ENCODE results near the gene ZCCHC24.
"Not testable (repeated sequence)": the region's sequence is repeated elsewhere in the genome, so short reads cannot be mapped to it uniquely, and the experiment has no call there.

ZCCHC24 gene

DNA sequence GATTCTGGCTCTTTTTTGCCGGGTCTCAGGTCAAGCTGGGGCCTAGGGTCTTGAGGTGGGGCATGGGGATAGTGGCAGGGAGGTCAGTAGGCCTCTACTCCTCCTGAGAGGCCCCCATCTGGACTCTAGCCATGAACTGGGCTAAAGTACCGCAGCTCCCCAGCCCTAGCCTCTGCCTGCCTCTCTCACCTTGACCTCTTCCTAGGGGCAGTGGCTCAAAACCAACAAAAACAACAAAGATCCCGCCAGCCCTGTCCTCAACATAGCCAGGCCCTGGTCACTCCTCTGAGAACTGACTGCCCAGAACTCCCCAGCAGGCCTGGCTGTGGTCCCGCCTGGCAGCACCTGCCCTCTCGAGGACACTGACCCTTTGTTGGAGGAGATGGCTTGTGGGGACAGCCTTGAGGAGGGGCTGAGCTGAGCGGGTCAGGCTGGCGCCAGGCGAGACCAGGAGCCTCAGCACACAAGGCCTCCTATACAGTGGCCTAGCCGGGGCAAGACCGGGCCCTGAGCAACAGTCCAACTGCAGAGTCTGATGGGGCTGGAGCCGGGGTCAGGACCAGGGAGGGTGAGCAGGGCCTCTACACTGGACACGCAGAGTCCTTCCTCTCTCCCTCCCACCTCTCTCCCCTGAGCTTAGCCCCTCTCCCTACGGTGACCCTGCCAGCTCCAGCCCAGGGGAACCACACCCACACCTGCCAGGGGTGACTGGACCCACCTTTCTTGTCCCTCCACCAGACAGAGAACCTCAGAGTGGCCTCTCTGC, 109.8 kb downstream of the ZCCHC24 start:
- no peak for TF ChIP-seq CTCF (IDR thresholded peaks at IDR 0.05; ENCODE audit: insufficient read depth, low read length, missing control alignments)
- no peak overlapping the region for H3K4me3 ChIP-seq (ENCODE audit: low read depth, low read length)
- DNase-seq (ENCODE audit: low read depth, low spot score) = no peak
- POLR2A ChIA-PET = interaction anchor here (2.6 kb wide), 1 partner anchor 12 kb away, joined by 12 read pairs; no protein-coding TSS in a partner anchor
- CTCF ChIA-PET = interaction anchor here (6.8 kb wide), 1 partner anchor 11 kb away, joined by 111 read pairs; the partner anchor contains the start of gene PPIF

- ChIA-PET POLR2A (interaction anchor here (2.6 kb wide), 1 partner anchor 13 kb away, joined by 12 read pairs; no protein-coding TSS in a partner anchor), CTCF (interaction anchor here (1.0 to 6.8 kb wide), 3 partner anchors 11 to 138 kb away, joined by 3 to 111 read pairs (median 3); partner anchors contain the start of gene PPIF)
- no peak for TF ChIP-seq CTCF (IDR thresholded peaks at IDR 0.05; ENCODE audit: insufficient read depth, low read length, missing control alignments)
- no peak for DNase-seq (ENCODE audit: low read depth, low spot score)
- no peak overlapping the region for H3K4me3 ChIP-seq (ENCODE audit: low read depth, low read length)
These were observed 110.3 kb downstream of the ZCCHC24 start for GRCh38 chr10:79335094-79335469.

- DNase-seq (ENCODE audit: low read depth, low spot score) = no peak
- POLR2A ChIA-PET = interaction anchor here (2.6 kb wide), 1 partner anchor 14 kb away, joined by 12 read pairs; no protein-coding TSS in a partner anchor
- CTCF ChIA-PET = interaction anchor here (1.0 to 6.8 kb wide), 4 partner anchors 12 to 137 kb away, joined by 3 to 111 read pairs (median 4); partner anchors contain the start of gene PPIF
- TF ChIP-seq CTCF (IDR thresholded peaks at IDR 0.05; ENCODE audit: insufficient read depth, low read length, missing control alignments) = no peak
- no peak overlapping the region for H3K4me3 ChIP-seq (ENCODE audit: low read depth, low read length)
These were observed 110.9 kb downstream of the ZCCHC24 start for GRCh38 chr10:79334573-79334972.

- no peak for TF ChIP-seq CTCF (IDR thresholded peaks at IDR 0.05; ENCODE audit: insufficient read depth, low read length, missing control alignments)
- CTCF ChIA-PET = interaction anchor here (6.8 kb wide), 1 partner anchor 13 kb away, joined by 111 read pairs; the partner anchor contains the start of gene PPIF
- peak; percentile 54 for DNase-seq (ENCODE audit: low read depth, low spot score)
- no peak overlapping the region for H3K4me3 ChIP-seq (ENCODE audit: low read depth, low read length)
- POLR2A ChIA-PET = interaction anchor here (0.7 to 2.6 kb wide), 3 partner anchors 12 to 62 kb away, joined by 3 to 12 read pairs (median 4); no protein-coding TSS in a partner anchor
These were observed 111.9 kb downstream of the ZCCHC24 start for GRCh38 chr10:79333513-79333912.

DNA sequence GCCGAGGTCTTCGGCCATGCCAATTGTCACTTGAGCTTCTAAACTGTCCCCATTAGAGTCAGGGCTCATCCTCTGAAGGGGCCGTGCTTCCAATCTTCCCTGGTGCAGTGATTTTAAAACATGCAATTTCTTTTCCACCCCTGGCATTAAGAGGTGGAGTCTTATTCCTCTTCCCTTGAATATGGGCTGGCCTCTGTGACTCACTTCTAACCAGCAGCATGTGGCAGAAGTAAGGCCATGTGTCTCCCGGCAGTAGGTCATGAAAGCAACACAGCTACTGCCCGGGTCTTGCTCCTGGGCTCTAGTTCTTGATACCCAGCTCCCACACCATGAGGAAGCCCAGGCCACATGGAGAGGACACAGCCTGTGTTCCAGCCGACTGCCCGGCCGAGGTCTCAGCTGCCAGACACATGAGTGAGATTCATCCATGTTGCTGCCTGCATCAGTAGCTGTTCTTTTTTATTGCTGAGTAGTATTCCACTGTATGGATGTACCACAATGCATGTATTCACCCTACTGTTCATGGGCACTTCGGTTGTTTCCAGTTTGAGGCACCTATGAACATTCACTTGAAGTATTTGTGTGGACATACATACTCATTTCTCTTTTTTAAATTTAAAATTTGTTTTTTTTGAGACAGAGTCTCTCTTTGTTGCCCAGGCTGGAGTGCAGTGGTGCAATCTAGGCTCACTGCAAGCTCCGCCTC, 112.7 kb downstream of the ZCCHC24 start:
- ChIA-PET POLR2A (interaction anchor here (1.1 to 2.6 kb wide), 2 partner anchors 13 to 15 kb away, joined by 4 to 12 read pairs; no protein-coding TSS in a partner anchor), CTCF (interaction anchor here (6.8 kb wide), 1 partner anchor 14 kb away, joined by 111 read pairs; the partner anchor contains the start of gene PPIF)
- DNase-seq (ENCODE audit: low read depth, low spot score); H3K4me3 ChIP-seq (ENCODE audit: low read depth, low read length): not testable (repeated sequence)
